Prostate gland (tissue), 2 donors: ENCODE data around the gene CTTNBP2NL.

Experiments
- CTCF ChIP-seq, 4 experiments: fragments of 200-600 bp in 2 of 4; fragments of 450-650 bp in 2 of 4; sonication (generic) in 2 of 4; IDR thresholded peaks; 1 replicate in 3 of 4; 2 replicates in 1 of 4; pipeline ENCODE4 v1.5.1; 2016 to 2019; ENCODE audit warnings: antibody characterized with exemption in 4 of 4, mild to moderate bottlenecking in 2 of 4, moderate library complexity in 2 of 4
- POLR2A ChIP-seq: fragments of 450-650 bp; IDR thresholded peaks from one replicate; pipeline ENCODE4 v1.6.1; 2016; ENCODE audit warnings: antibody characterized with exemption, mild to moderate bottlenecking
- POLR2AphosphoS5 ChIP-seq: sonication (generic); formaldehyde crosslinking; IDR thresholded peaks from one replicate; pipeline ENCODE4 v1.6.1; 2017; ENCODE audit warnings: antibody characterized with exemption

GRCh38 chr1:112406771-112407170, 10.8 kb downstream of the CTTNBP2NL start:
- TF ChIP-seq CTCF (IDR thresholded peaks at IDR 0.05) (no peak), POLR2A (no peak), POLR2AphosphoS5 (no peak)
